ENCODE measurements around the gene SACS.

Gene SACS

GRCh38 chr13:23356368-23356767 is 77.1 kb downstream of the SACS start:
- Histone ChIP-seq H3K4me1 (no peaks in the 10 kb centered on the region), H3K36me3 (replicated peaks) (peaks cover 86% of the 10 kb centered on the region), H3K27me3 (ENCODE audit: low read depth) (no peaks in the 10 kb centered on the region), H3K9me3 (no peaks in the 10 kb centered on the region), H3K4me3 (no peak overlapping the region)
- no peak for DNase-seq (ENCODE audit: low spot score in 2 of 2)
- in situ Hi-C loops (cut with MboI; ENCODE audit: low sequenced_read_pairs): loop anchor here (25.0 kb wide), 1 partner anchor 531 kb away; the partner anchor contains the start of genes C1QTNF9B and MIPEP

GRCh38 chr13:23354520-23354919 is 79.0 kb downstream of the SACS start:
- Histone ChIP-seq H3K9me3 (no peaks in the 10 kb centered on the region), H3K36me3 (replicated peaks) (peaks cover 88% of the 10 kb centered on the region), H3K27me3 (ENCODE audit: low read depth) (no peaks in the 10 kb centered on the region), H3K4me1 (no peaks in the 10 kb centered on the region), H3K4me3 (no peak overlapping the region)
- DNase-seq (ENCODE audit: low spot score in 2 of 2): no peak
- in situ Hi-C loops (cut with MboI; ENCODE audit: low sequenced_read_pairs): loop anchor here (25.0 kb wide), 1 partner anchor 533 kb away; the partner anchor contains the start of genes C1QTNF9B and MIPEP

- H3K27me3 ChIP-seq (ENCODE audit: low read depth): no peaks in the 10 kb centered on the region
- in situ Hi-C loops (cut with MboI; ENCODE audit: low sequenced_read_pairs): loop anchor here (25.0 kb wide), 1 partner anchor 535 kb away; the partner anchor contains the start of genes C1QTNF9B and MIPEP
- H3K9me3 ChIP-seq: no peaks in the 10 kb centered on the region
- peaks cover 87% of the 10 kb centered on the region for H3K36me3 ChIP-seq (replicated peaks)
- H3K4me1 ChIP-seq: no peaks in the 10 kb centered on the region
- DNase-seq (ENCODE audit: low spot score in 2 of 2): no peak
- H3K4me3 ChIP-seq: no peak overlapping the region
Measured at GRCh38 chr13:23352161-23352560, 81.3 kb downstream of the SACS start.

- Histone ChIP-seq H3K4me1 (peaks cover 5% of the 10 kb centered on the region), H3K9me3 (no peaks in the 10 kb centered on the region), H3K4me3 (no peak overlapping the region), H3K36me3 (replicated peaks) (peaks cover 72% of the 10 kb centered on the region), H3K27me3 (ENCODE audit: low read depth) (no peaks in the 10 kb centered on the region)
- in situ Hi-C loops (cut with MboI; ENCODE audit: low sequenced_read_pairs): loop anchor here (25.0 kb wide), 1 partner anchor 537 kb away; the partner anchor contains the start of genes C1QTNF9B and MIPEP
- no peak for DNase-seq (ENCODE audit: low spot score in 2 of 2)
Measured at GRCh38 chr13:23350009-23350408, 83.5 kb downstream of the SACS start.

GRCh38 chr13:23349161-23349897 is 84.2 kb downstream of the SACS start:
- H3K4me1 ChIP-seq: peaks cover 7% of the 10 kb centered on the region
- DNase-seq (ENCODE audit: low spot score in 2 of 2): no peak
- no peak overlapping the region for H3K4me3 ChIP-seq
- peaks cover 65% of the 10 kb centered on the region for H3K36me3 ChIP-seq (replicated peaks)
- no peaks in the 10 kb centered on the region for H3K9me3 ChIP-seq
- in situ Hi-C loops (cut with MboI; ENCODE audit: low sequenced_read_pairs): no loop called here
- H3K27me3 ChIP-seq (ENCODE audit: low read depth): no peaks in the 10 kb centered on the region

GRCh38 chr13:23348262-23349127 is 85.0 kb downstream of the SACS start:
- no peaks in the 10 kb centered on the region for H3K9me3 ChIP-seq
- no peaks in the 10 kb centered on the region for H3K27me3 ChIP-seq (ENCODE audit: low read depth)
- H3K36me3 ChIP-seq (replicated peaks): peaks cover 59% of the 10 kb centered on the region
- DNase-seq (ENCODE audit: low spot score in 2 of 2): no peak
- in situ Hi-C loops (cut with MboI; ENCODE audit: low sequenced_read_pairs): no loop called here
- peaks cover 7% of the 10 kb centered on the region for H3K4me1 ChIP-seq
- no peak overlapping the region for H3K4me3 ChIP-seq

GRCh38 chr13:23347601-23348000 is 85.9 kb downstream of the SACS start:
- no peak for DNase-seq (ENCODE audit: low spot score in 2 of 2)
- Histone ChIP-seq H3K4me3 (no peak overlapping the region), H3K9me3 (no peaks in the 10 kb centered on the region), H3K4me1 (peaks cover 7% of the 10 kb centered on the region), H3K27me3 (ENCODE audit: low read depth) (no peaks in the 10 kb centered on the region), H3K36me3 (replicated peaks) (peaks cover 52% of the 10 kb centered on the region)
- in situ Hi-C loops (cut with MboI; ENCODE audit: low sequenced_read_pairs): no loop called here

GRCh38 chr13:23344931-23345595 is 88.4 kb downstream of the SACS start:
- in situ Hi-C loops (cut with MboI; ENCODE audit: low sequenced_read_pairs): no loop called here

GRCh38 chr13:23339225-23339624 is 94.3 kb downstream of the SACS start:
- no peaks in the 10 kb centered on the region for H3K4me1 ChIP-seq
- H3K36me3 ChIP-seq (replicated peaks): peaks cover 24% of the 10 kb centered on the region
- no peak for DNase-seq (ENCODE audit: low spot score in 2 of 2)
- no peaks in the 10 kb centered on the region; the same call in 1 of the 2 replicates for H3K9me3 ChIP-seq
- no peak overlapping the region for H3K4me3 ChIP-seq
- in situ Hi-C loops (cut with MboI; ENCODE audit: low sequenced_read_pairs): no loop called here
- no peaks in the 10 kb centered on the region for H3K27me3 ChIP-seq (ENCODE audit: low read depth)

More at GRCh38 chr13:23344931-23345595, 88.4 kb downstream of the SACS start:
- peak; percentile 24 to 60 for DNase-seq (ENCODE audit: low spot score in 2 of 2)
- no peaks in the 10 kb centered on the region for H3K9me3 ChIP-seq
- no peak overlapping the region for H3K4me3 ChIP-seq
- H3K27me3 ChIP-seq (ENCODE audit: low read depth): no peaks in the 10 kb centered on the region
- H3K36me3 ChIP-seq (replicated peaks): peaks cover 42% of the 10 kb centered on the region
- H3K4me1 ChIP-seq: peaks cover 7% of the 10 kb centered on the region

GRCh38 chr13:23330356-23330755 is 103.1 kb downstream of the SACS start:
- H3K9me3 ChIP-seq: no peaks in the 10 kb centered on the region
- no peaks in the 10 kb centered on the region for H3K27me3 ChIP-seq (ENCODE audit: low read depth)
- H3K4me3 ChIP-seq: no peak overlapping the region
- no peaks in the 10 kb centered on the region; the same call in none of the 2 replicates for H3K36me3 ChIP-seq (replicated peaks)
- DNase-seq (ENCODE audit: low spot score in 2 of 2): no peak
- in situ Hi-C loops (cut with MboI; ENCODE audit: low sequenced_read_pairs): no loop called here
- H3K4me1 ChIP-seq: no peaks in the 10 kb centered on the region

GRCh38 chr13:23325191-23325590 is 108.3 kb downstream of the SACS start:
- Histone ChIP-seq H3K9me3 (no peaks in the 10 kb centered on the region), H3K36me3 (replicated peaks) (no peaks in the 10 kb centered on the region), H3K27me3 (ENCODE audit: low read depth) (no peaks in the 10 kb centered on the region), H3K4me1 (peaks cover 6% of the 10 kb centered on the region; the same call in 1 of the 2 replicates), H3K4me3 (no peak overlapping the region)
- in situ Hi-C loops (cut with MboI; ENCODE audit: low sequenced_read_pairs): no loop called here
- no peak for DNase-seq (ENCODE audit: low spot score in 2 of 2)

- in situ Hi-C loops (cut with MboI; ENCODE audit: low sequenced_read_pairs): no loop called here
Measured at GRCh38 chr13:23323946-23324709, 109.4 kb downstream of the SACS start.

More at GRCh38 chr13:23323946-23324709, 109.4 kb downstream of the SACS start:
- Histone ChIP-seq H3K4me1 (peaks cover 6% of the 10 kb centered on the region; the same call in 1 of the 2 replicates), H3K36me3 (replicated peaks) (no peaks in the 10 kb centered on the region), H3K9me3 (no peaks in the 10 kb centered on the region), H3K4me3 (no peak overlapping the region), H3K27me3 (ENCODE audit: low read depth) (no peaks in the 10 kb centered on the region)
- DNase-seq (ENCODE audit: low spot score in 2 of 2): no peak
